ENCODE measurements around the gene WT1.

The WT1 gene

GRCh38 chr11:32421992-32422391 is 13.3 kb downstream of the WT1 start:
- no peak for DNase-seq (ENCODE audit: low read depth in 3 of 3)

GRCh38 chr11:32420937-32421901 is 14.1 kb downstream of the WT1 start:
- DNase-seq (ENCODE audit: low read depth in 3 of 3) = no peak

GRCh38 chr11:32420139-32420538 is 15.2 kb downstream of the WT1 start:
- no peak for DNase-seq (ENCODE audit: low read depth in 3 of 3)

GRCh38 chr11:32418836-32419235 is 16.5 kb downstream of the WT1 start:
- no peak for DNase-seq (ENCODE audit: low read depth in 3 of 3)

- DNase-seq (ENCODE audit: low read depth in 3 of 3) = no peak
Observed at GRCh38 chr11:32417806-32418205, 17.5 kb downstream of the WT1 start.

GRCh38 chr11:32416301-32416700 is 19.0 kb downstream of the WT1 start:
- DNase-seq (ENCODE audit: low read depth in 3 of 3) = no peak

GRCh38 chr11:32414925-32415324 is 20.4 kb downstream of the WT1 start:
- no peak for DNase-seq (ENCODE audit: low read depth in 3 of 3)

GRCh38 chr11:32411942-32412615 is 23.3 kb downstream of the WT1 start:
- no peak for DNase-seq (ENCODE audit: low read depth in 3 of 3)

GRCh38 chr11:32405592-32405991 is 29.7 kb downstream of the WT1 start:
- DNase-seq (ENCODE audit: low read depth in 3 of 3) = no peak

- DNase-seq (ENCODE audit: low read depth in 3 of 3) = no peak
Observed at GRCh38 chr11:32402836-32403235, 32.5 kb downstream of the WT1 start.

GRCh38 chr11:32400670-32401369 is 34.5 kb downstream of the WT1 start:
- DNase-seq (ENCODE audit: low read depth in 3 of 3) = no peak

GRCh38 chr11:32400196-32400595 is 35.1 kb downstream of the WT1 start:
- DNase-seq (ENCODE audit: low read depth in 3 of 3) = no peak

GRCh38 chr11:32396991-32397390 is 38.3 kb downstream of the WT1 start:
- no peak for DNase-seq (ENCODE audit: low read depth in 3 of 3)

- DNase-seq (ENCODE audit: low read depth in 3 of 3) = no peak
Observed at GRCh38 chr11:32396331-32396730, 39.0 kb downstream of the WT1 start.

GRCh38 chr11:32395127-32395526 is 40.2 kb downstream of the WT1 start:
- no peak for DNase-seq (ENCODE audit: low read depth in 3 of 3)

- no peak for DNase-seq (ENCODE audit: low read depth in 3 of 3)
Observed at GRCh38 chr11:32392840-32393239, 42.5 kb downstream of the WT1 start.

GRCh38 chr11:32391956-32392553 is 43.3 kb downstream of the WT1 start:
- DNase-seq (ENCODE audit: low read depth in 3 of 3) = no peak

GRCh38 chr11:32391479-32391878 is 43.9 kb downstream of the WT1 start:
- no peak for DNase-seq (ENCODE audit: low read depth in 3 of 3)

- DNase-seq (ENCODE audit: low read depth in 3 of 3) = no peak
Observed at GRCh38 chr11:32390712-32391111, 44.6 kb downstream of the WT1 start.

GRCh38 chr11:32388871-32389770 is 46.2 kb downstream of the WT1 start:
- no peak for DNase-seq (ENCODE audit: low read depth in 3 of 3)

GRCh38 chr11:32388365-32388764 is 47.0 kb downstream of the WT1 start:
- no peak for DNase-seq (ENCODE audit: low read depth in 3 of 3)
